GM21528 (cell line): ENCODE measurements around the gene KIF3B.
"Not testable (repeated sequence)": the region's sequence is repeated elsewhere in the genome, so short reads cannot be mapped to it uniquely, and the experiment has no call there.

Experiments
- ATAC-seq: cut with Tn5 transposase; IDR thresholded peaks from one replicate; pipeline ENCODE4 v1.9.1; 2021; ENCODE audit warnings: mild to moderate bottlenecking, moderate library complexity; ENCODE audit not compliant: unreplicated experiment, low FRiP score

KIF3B gene

GRCh38 chr20:32246208-32246607 lies 31.2 kb upstream of the KIF3B start:
- not testable (repeated sequence) for ATAC-seq

GRCh38 chr20:32248043-32248442 lies 29.4 kb upstream of the KIF3B start:
- ATAC-seq, result no peak

- ATAC-seq, result no peak
Observed at GRCh38 chr20:32249030-32249738, 28.3 kb upstream of the KIF3B start.

- ATAC-seq, result no peak
Observed at GRCh38 chr20:32251470-32251869, 26.0 kb upstream of the KIF3B start.

GRCh38 chr20:32252189-32252588 lies 25.3 kb upstream of the KIF3B start:
- no peak for ATAC-seq

GRCh38 chr20:32260973-32261372 lies 16.5 kb upstream of the KIF3B start:
- ATAC-seq, result not testable (repeated sequence)

GRCh38 chr20:32261644-32262043 lies 15.8 kb upstream of the KIF3B start:
- no peak for ATAC-seq

GRCh38 chr20:32263398-32263954 lies 14.0 kb upstream of the KIF3B start:
- ATAC-seq, result no peak

GRCh38 chr20:32271620-32272019 lies 5.8 kb upstream of the KIF3B start:
- no peak for ATAC-seq

GRCh38 chr20:32274359-32274758 lies 3.1 kb upstream of the KIF3B start:
- no peak for ATAC-seq

GRCh38 chr20:32275163-32275562 lies 2.3 kb upstream of the KIF3B start:
- ATAC-seq, result not testable (repeated sequence)

- ATAC-seq, result peak; percentile 47
Observed at GRCh38 chr20:32278199-32278643, 770 bp downstream of the KIF3B start.

- no peak for ATAC-seq
Observed at GRCh38 chr20:32281711-32282110, 4.3 kb downstream of the KIF3B start.

GRCh38 chr20:32282461-32282860 lies 5.0 kb downstream of the KIF3B start:
- ATAC-seq, result no peak

- no peak for ATAC-seq
Observed at GRCh38 chr20:32285082-32285620, 7.7 kb downstream of the KIF3B start.

GRCh38 chr20:32285621-32286371 lies 8.3 kb downstream of the KIF3B start:
- no peak for ATAC-seq

- no peak for ATAC-seq
Observed at GRCh38 chr20:32287231-32287638, 9.8 kb downstream of the KIF3B start.

GRCh38 chr20:32288225-32288849 lies 10.9 kb downstream of the KIF3B start:
- no peak for ATAC-seq

- not testable (repeated sequence) for ATAC-seq
Observed at GRCh38 chr20:32289299-32289660, 11.8 kb downstream of the KIF3B start.

GRCh38 chr20:32289661-32290431 lies 12.4 kb downstream of the KIF3B start:
- no peak for ATAC-seq
